ENCODE results near the gene RRBP1.

RRBP1 gene

GRCh38 chr20:17572034-17572638, 109.9 kb downstream of the RRBP1 start:
- DNase-seq: no peak
- no peak overlapping the region for H3K27ac Mint-ChIP-seq
- peak overlapping the region; percentile 92 for H3K4me3 Mint-ChIP-seq
- H3K36me3 Mint-ChIP-seq (ENCODE audit: low read depth): peaks cover 7% of the 10 kb centered on the region
- H3K9me3 Mint-ChIP-seq: no peaks in the 10 kb centered on the region
- TF ChIP-seq, protein P1, sequence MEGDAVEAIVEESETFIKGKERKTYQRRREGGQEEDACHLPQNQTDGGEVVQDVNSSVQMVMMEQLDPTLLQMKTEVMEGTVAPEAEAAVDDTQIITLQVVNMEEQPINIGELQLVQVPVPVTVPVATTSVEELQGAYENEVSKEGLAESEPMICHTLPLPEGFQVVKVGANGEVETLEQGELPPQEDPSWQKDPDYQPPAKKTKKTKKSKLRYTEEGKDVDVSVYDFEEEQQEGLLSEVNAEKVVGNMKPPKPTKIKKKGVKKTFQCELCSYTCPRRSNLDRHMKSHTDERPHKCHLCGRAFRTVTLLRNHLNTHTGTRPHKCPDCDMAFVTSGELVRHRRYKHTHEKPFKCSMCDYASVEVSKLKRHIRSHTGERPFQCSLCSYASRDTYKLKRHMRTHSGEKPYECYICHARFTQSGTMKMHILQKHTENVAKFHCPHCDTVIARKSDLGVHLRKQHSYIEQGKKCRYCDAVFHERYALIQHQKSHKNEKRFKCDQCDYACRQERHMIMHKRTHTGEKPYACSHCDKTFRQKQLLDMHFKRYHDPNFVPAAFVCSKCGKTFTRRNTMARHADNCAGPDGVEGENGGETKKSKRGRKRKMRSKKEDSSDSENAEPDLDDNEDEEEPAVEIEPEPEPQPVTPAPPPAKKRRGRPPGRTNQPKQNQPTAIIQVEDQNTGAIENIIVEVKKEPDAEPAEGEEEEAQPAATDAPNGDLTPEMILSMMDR (IDR thresholded peaks at IDR 0.05): no peak
- H3K4me1 Mint-ChIP-seq: peaks cover 51% of the 10 kb centered on the region
- no peaks in the 10 kb centered on the region for H3K27me3 Mint-ChIP-seq (ENCODE audit: low read depth, poor library complexity)

- peaks cover 4% of the 10 kb centered on the region for H3K36me3 Mint-ChIP-seq (ENCODE audit: low read depth)
- H3K4me1 Mint-ChIP-seq: peaks cover 51% of the 10 kb centered on the region
- peak overlapping the region; percentile 92 for H3K27ac Mint-ChIP-seq
These were observed 110.9 kb downstream of the RRBP1 start for GRCh38 chr20:17571153-17571527.

GRCh38 chr20:17570347-17571152, 111.5 kb downstream of the RRBP1 start:
- Mint-ChIP-seq H3K27ac (peak overlapping the region; percentile 92), H3K9me3 (no peaks in the 10 kb centered on the region), H3K27me3 (ENCODE audit: low read depth, poor library complexity) (no peaks in the 10 kb centered on the region), H3K4me1 (peaks cover 51% of the 10 kb centered on the region), H3K4me3 (peak overlapping the region; percentile 92), H3K36me3 (ENCODE audit: low read depth) (no peaks in the 10 kb centered on the region)
- DNase-seq: peak; percentile 73
- TF ChIP-seq, protein P1 (IDR thresholded peaks at IDR 0.05): no peak

More at GRCh38 chr20:17571153-17571527, 110.9 kb downstream of the RRBP1 start:
- H3K9me3 Mint-ChIP-seq: no peaks in the 10 kb centered on the region
- TF ChIP-seq, protein P1 (IDR thresholded peaks at IDR 0.05): no peak
- no peak for DNase-seq
- peak overlapping the region; percentile 92 for H3K4me3 Mint-ChIP-seq
- H3K27me3 Mint-ChIP-seq (ENCODE audit: low read depth, poor library complexity): no peaks in the 10 kb centered on the region

DNA sequence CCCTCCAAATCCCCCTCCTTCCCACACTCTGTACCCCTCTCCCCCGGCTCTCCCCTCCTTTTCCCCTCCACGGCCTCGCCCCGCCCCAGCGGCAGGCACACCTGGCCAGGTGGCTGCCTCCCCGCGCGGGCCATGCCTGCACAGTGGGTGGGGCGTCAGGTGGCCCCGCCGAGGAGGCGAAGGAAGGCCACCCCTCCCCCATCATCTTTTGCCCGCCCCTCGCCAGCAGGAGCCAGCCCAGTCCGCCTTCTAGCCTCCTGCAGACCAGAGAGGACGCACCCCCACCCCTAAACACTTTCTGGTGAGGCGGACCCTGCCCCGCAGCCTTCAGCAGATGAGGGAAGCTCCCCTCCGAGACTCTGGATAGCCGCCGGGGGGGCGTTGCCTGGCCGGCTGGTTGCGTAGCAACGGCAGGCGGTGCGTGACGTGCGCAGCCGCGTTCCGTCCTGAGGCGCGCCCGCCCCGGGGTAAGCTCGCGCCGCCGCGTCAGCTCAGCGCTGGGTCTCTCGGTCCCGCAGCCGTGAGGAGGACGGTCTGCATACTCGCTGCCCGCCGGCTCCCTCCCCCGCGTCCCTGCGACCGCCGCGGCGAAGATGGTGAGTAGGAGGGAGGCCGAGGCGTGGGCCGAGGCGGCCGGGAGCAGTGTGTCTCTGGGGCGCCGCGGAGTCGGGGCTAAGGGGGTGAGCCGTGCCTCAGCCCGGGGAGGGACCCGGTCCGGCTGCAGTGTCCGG, 112.3 kb downstream of the RRBP1 start, which contains the start of gene DSTN:
TSS of gene DSTN (plus strand) at position 460 of the 731 bp plus-strand sequence. CDS start at position 594, 134 bp downstream.
- Mint-ChIP-seq H3K27ac (peak within 1 kb of the TSS; percentile 96), H3K36me3 (ENCODE audit: low read depth) (no peaks in the 10 kb centered on the region), H3K9me3 (no peaks in the 10 kb centered on the region), H3K27me3 (ENCODE audit: low read depth, poor library complexity) (no peaks in the 10 kb centered on the region), H3K4me1 (peaks cover 51% of the 10 kb centered on the region), H3K4me3 (peak within 1 kb of the TSS; percentile 92)
- DNase-seq: peak; percentile 95
- TF ChIP-seq, protein P1 (IDR thresholded peaks at IDR 0.05): no peak

GRCh38 chr20:17568972-17569521, 113.0 kb downstream of the RRBP1 start:
- Mint-ChIP-seq H3K4me1 (peaks cover 47% of the 10 kb centered on the region), H3K27ac (peak overlapping the region; percentile 96), H3K36me3 (ENCODE audit: low read depth) (no peaks in the 10 kb centered on the region), H3K4me3 (peak overlapping the region; percentile 91), H3K27me3 (ENCODE audit: low read depth, poor library complexity) (no peaks in the 10 kb centered on the region), H3K9me3 (no peaks in the 10 kb centered on the region)
- peak; percentile 71 for DNase-seq
- TF ChIP-seq, protein P1 (IDR thresholded peaks at IDR 0.05): no peak
